ENCODE results near the gene SBF2.

DNA sequence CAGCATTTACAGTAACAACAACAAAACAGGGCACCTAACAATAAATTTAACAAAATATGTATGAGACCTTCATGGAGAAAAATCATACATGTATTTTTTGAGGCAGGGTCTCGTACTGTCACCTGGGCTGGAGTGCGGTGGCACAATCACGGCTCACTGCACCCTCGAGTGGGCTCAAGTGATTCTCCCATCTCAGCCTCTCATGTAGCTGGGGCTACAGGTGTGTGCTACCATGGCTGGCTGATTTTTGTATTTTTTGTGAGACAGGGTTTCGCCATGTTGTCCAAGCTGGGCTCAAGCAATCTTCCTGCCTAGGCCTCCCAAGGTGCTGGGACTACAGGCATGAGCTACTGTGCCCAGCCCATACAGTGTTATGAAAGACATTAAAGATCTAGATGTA is 352.0 kb downstream of the SBF2 start:
- no peak for TF ChIP-seq EP300 (IDR thresholded peaks at IDR 0.05)
- TF ChIP-seq, protein P1, sequence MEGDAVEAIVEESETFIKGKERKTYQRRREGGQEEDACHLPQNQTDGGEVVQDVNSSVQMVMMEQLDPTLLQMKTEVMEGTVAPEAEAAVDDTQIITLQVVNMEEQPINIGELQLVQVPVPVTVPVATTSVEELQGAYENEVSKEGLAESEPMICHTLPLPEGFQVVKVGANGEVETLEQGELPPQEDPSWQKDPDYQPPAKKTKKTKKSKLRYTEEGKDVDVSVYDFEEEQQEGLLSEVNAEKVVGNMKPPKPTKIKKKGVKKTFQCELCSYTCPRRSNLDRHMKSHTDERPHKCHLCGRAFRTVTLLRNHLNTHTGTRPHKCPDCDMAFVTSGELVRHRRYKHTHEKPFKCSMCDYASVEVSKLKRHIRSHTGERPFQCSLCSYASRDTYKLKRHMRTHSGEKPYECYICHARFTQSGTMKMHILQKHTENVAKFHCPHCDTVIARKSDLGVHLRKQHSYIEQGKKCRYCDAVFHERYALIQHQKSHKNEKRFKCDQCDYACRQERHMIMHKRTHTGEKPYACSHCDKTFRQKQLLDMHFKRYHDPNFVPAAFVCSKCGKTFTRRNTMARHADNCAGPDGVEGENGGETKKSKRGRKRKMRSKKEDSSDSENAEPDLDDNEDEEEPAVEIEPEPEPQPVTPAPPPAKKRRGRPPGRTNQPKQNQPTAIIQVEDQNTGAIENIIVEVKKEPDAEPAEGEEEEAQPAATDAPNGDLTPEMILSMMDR (IDR thresholded peaks at IDR 0.05): no peak

All from tibial nerve (tissue), 4 donors.